ENCODE data around the gene TTC9.
A peak's percentile ranks its signal among the peaks of the same experiment; 100 is the strongest.

Gene TTC9

GRCh38 chr14:70654632-70655031 lies 12.9 kb downstream of the TTC9 start:
- ATAC-seq (ENCODE audit: low read depth) (no peak), DNase-seq (ENCODE audit: low spot score in 2 of 2) (no peak)
- Mint-ChIP-seq H3K4me3 (peak overlapping the region; percentile 70), H3K27me3 (no peaks in the 10 kb centered on the region), H3K9me3 (no peaks in the 10 kb centered on the region), H3K4me1 (peaks cover 52% of the 10 kb centered on the region), H3K27ac (peak overlapping the region; percentile 96), H3K36me3 (peaks cover 14% of the 10 kb centered on the region)

- peak overlapping the region; percentile 70 for H3K4me3 Mint-ChIP-seq
- peaks cover 10% of the 10 kb centered on the region for H3K36me3 Mint-ChIP-seq
- peaks cover 54% of the 10 kb centered on the region for H3K4me1 Mint-ChIP-seq
- H3K9me3 Mint-ChIP-seq = no peaks in the 10 kb centered on the region
- peak overlapping the region; percentile 96 for H3K27ac Mint-ChIP-seq
- no peaks in the 10 kb centered on the region for H3K27me3 Mint-ChIP-seq
- DNase-seq (ENCODE audit: low spot score in 2 of 2) = peak; percentile 44 to 71
- ATAC-seq (ENCODE audit: low read depth) = peak; percentile 88
These were observed 13.6 kb downstream of the TTC9 start for GRCh38 chr14:70655110-70655826.

GRCh38 chr14:70658899-70659298 lies 17.2 kb downstream of the TTC9 start:
- H3K27me3 Mint-ChIP-seq = no peaks in the 10 kb centered on the region
- DNase-seq (ENCODE audit: low spot score in 2 of 2) = peak in 1 of 2 donors; percentile 23
- peak overlapping the region; percentile 57 for H3K4me3 Mint-ChIP-seq
- H3K27ac Mint-ChIP-seq = peak overlapping the region; percentile 95
- no peaks in the 10 kb centered on the region for H3K9me3 Mint-ChIP-seq
- peaks cover 13% of the 10 kb centered on the region for H3K36me3 Mint-ChIP-seq
- peak; percentile 49 for ATAC-seq (ENCODE audit: low read depth)
- peaks cover 69% of the 10 kb centered on the region for H3K4me1 Mint-ChIP-seq

GRCh38 chr14:70660967-70661893 lies 19.5 kb downstream of the TTC9 start:
- peak in 1 of 2 donors; percentile 42 for DNase-seq (ENCODE audit: low spot score in 2 of 2)
- Mint-ChIP-seq H3K9me3 (no peaks in the 10 kb centered on the region), H3K27me3 (no peaks in the 10 kb centered on the region), H3K4me1 (peaks cover 75% of the 10 kb centered on the region), H3K4me3 (peak overlapping the region; percentile 63), H3K36me3 (peaks cover 11% of the 10 kb centered on the region), H3K27ac (peak overlapping the region; percentile 89)
- peak; percentile 57 for ATAC-seq (ENCODE audit: low read depth)

- peaks cover 74% of the 10 kb centered on the region for H3K4me1 Mint-ChIP-seq
- no peaks in the 10 kb centered on the region for H3K27me3 Mint-ChIP-seq
- no peak for ATAC-seq (ENCODE audit: low read depth)
- H3K27ac Mint-ChIP-seq = peak overlapping the region; percentile 89
- no peaks in the 10 kb centered on the region for H3K9me3 Mint-ChIP-seq
- peak overlapping the region; percentile 43 for H3K4me3 Mint-ChIP-seq
- peaks cover 9% of the 10 kb centered on the region for H3K36me3 Mint-ChIP-seq
- no peak for DNase-seq (ENCODE audit: low spot score in 2 of 2)
These were observed 20.4 kb downstream of the TTC9 start for GRCh38 chr14:70662080-70662479.

- no peak for DNase-seq (ENCODE audit: low spot score in 2 of 2)
- no peaks in the 10 kb centered on the region for H3K9me3 Mint-ChIP-seq
- H3K27me3 Mint-ChIP-seq = no peaks in the 10 kb centered on the region
- peaks cover 77% of the 10 kb centered on the region for H3K4me1 Mint-ChIP-seq
- H3K36me3 Mint-ChIP-seq = peaks cover 6% of the 10 kb centered on the region
- peak overlapping the region; percentile 38 for H3K4me3 Mint-ChIP-seq
- H3K27ac Mint-ChIP-seq = peak overlapping the region; percentile 93
- ATAC-seq (ENCODE audit: low read depth) = no peak
These were observed 21.1 kb downstream of the TTC9 start for GRCh38 chr14:70662816-70663215.

GRCh38 chr14:70663707-70664179 lies 22.0 kb downstream of the TTC9 start:
- Mint-ChIP-seq H3K4me1 (peaks cover 79% of the 10 kb centered on the region), H3K9me3 (no peaks in the 10 kb centered on the region), H3K4me3 (peak overlapping the region; percentile 39), H3K27me3 (no peaks in the 10 kb centered on the region), H3K36me3 (peaks cover 8% of the 10 kb centered on the region), H3K27ac (peak overlapping the region; percentile 93)
- ATAC-seq (ENCODE audit: low read depth) (no peak), DNase-seq (ENCODE audit: low spot score in 2 of 2) (no peak)

GRCh38 chr14:70664698-70665447 lies 23.2 kb downstream of the TTC9 start:
- Mint-ChIP-seq H3K36me3 (peaks cover 8% of the 10 kb centered on the region), H3K27ac (peak overlapping the region; percentile 93), H3K9me3 (no peaks in the 10 kb centered on the region), H3K4me1 (peaks cover 71% of the 10 kb centered on the region), H3K4me3 (peak overlapping the region; percentile 53), H3K27me3 (no peaks in the 10 kb centered on the region)
- ATAC-seq (ENCODE audit: low read depth) (peak; percentile 6), DNase-seq (ENCODE audit: low spot score in 2 of 2) (no peak)

- Mint-ChIP-seq H3K36me3 (peaks cover 9% of the 10 kb centered on the region), H3K27ac (peak overlapping the region; percentile 93), H3K4me1 (peaks cover 69% of the 10 kb centered on the region), H3K27me3 (no peaks in the 10 kb centered on the region), H3K9me3 (no peaks in the 10 kb centered on the region), H3K4me3 (peak overlapping the region; percentile 53)
- peak in 1 of 2 donors; percentile 39 for DNase-seq (ENCODE audit: low spot score in 2 of 2)
- ATAC-seq (ENCODE audit: low read depth) = peak; percentile 66
These were observed 24.0 kb downstream of the TTC9 start for GRCh38 chr14:70665448-70666360.

- no peak for DNase-seq (ENCODE audit: low spot score in 2 of 2)
- no peak for ATAC-seq (ENCODE audit: low read depth)
- Mint-ChIP-seq H3K27me3 (no peaks in the 10 kb centered on the region), H3K4me3 (no peak overlapping the region), H3K36me3 (peaks cover 14% of the 10 kb centered on the region), H3K27ac (peak overlapping the region; percentile 93), H3K4me1 (peaks cover 63% of the 10 kb centered on the region), H3K9me3 (no peaks in the 10 kb centered on the region)
These were observed 24.6 kb downstream of the TTC9 start for GRCh38 chr14:70666361-70666686.

- no peak for DNase-seq (ENCODE audit: low spot score in 2 of 2)
- Mint-ChIP-seq H3K36me3 (peaks cover 30% of the 10 kb centered on the region), H3K4me3 (no peak overlapping the region), H3K4me1 (peaks cover 28% of the 10 kb centered on the region), H3K27me3 (no peaks in the 10 kb centered on the region), H3K27ac (no peak overlapping the region), H3K9me3 (no peaks in the 10 kb centered on the region)
- no peak for ATAC-seq (ENCODE audit: low read depth)
These were observed 29.4 kb downstream of the TTC9 start for GRCh38 chr14:70670992-70671651.

- H3K27me3 Mint-ChIP-seq = no peaks in the 10 kb centered on the region
- no peak overlapping the region for H3K27ac Mint-ChIP-seq
- H3K4me1 Mint-ChIP-seq = peaks cover 22% of the 10 kb centered on the region
- ATAC-seq (ENCODE audit: low read depth) (no peak), DNase-seq (ENCODE audit: low spot score in 2 of 2) (no peak)
- no peaks in the 10 kb centered on the region for H3K9me3 Mint-ChIP-seq
- no peak overlapping the region for H3K4me3 Mint-ChIP-seq
- H3K36me3 Mint-ChIP-seq = peaks cover 30% of the 10 kb centered on the region
These were observed 30.2 kb downstream of the TTC9 start for GRCh38 chr14:70671652-70672644.
